ENCODE results near the gene SPDYC. TPM values are rescaled to one million over a fixed set of nuclear protein-coding genes. Genes with fewer than 3 reads are reported as not detected.

The SPDYC gene
- not detected for total RNA-seq

GRCh38 chr11:65170058-65170534, at the start of gene SPDYC:
SPDYC (plus strand) TSS chr11:65170233; CDS start chr11:65171358, 1,125 bp downstream.
- ATAC-seq: peak; percentile 30

GRCh38 chr11:65120831-65121230, 49.2 kb upstream of the SPDYC start:
- ATAC-seq: no peak

GRCh38 chr11:65121447-65121864, 48.6 kb upstream of the SPDYC start:
- ATAC-seq: peak; percentile 9

- ATAC-seq: peak; percentile 87
Observed at GRCh38 chr11:65121865-65122696, 48.0 kb upstream of the SPDYC start, which contains the start of the genes FAU and MRPL49. FAU (minus strand) TSS chr11:65122134; CDS start chr11:65121813, 321 bp downstream. MRPL49 (plus strand) TSS chr11:65122321; CDS start chr11:65122347, 26 bp downstream.

GRCh38 chr11:65124480-65125196, 45.4 kb upstream of the SPDYC start:
- no peak for ATAC-seq

- ATAC-seq: no peak
Observed at GRCh38 chr11:65125197-65126056, 44.6 kb upstream of the SPDYC start.

GRCh38 chr11:65126624-65127274, 43.3 kb upstream of the SPDYC start:
- ATAC-seq: no peak

- no peak for ATAC-seq
Observed at GRCh38 chr11:65127473-65128181, 42.4 kb upstream of the SPDYC start.

GRCh38 chr11:65128182-65129145, 41.6 kb upstream of the SPDYC start:
- ATAC-seq: no peak

GRCh38 chr11:65129649-65130441, 40.2 kb upstream of the SPDYC start:
- ATAC-seq: no peak

GRCh38 chr11:65130631-65131416, 39.2 kb upstream of the SPDYC start:
- no peak for ATAC-seq

- no peak for ATAC-seq
Observed at GRCh38 chr11:65131417-65131776, 38.6 kb upstream of the SPDYC start.

GRCh38 chr11:65131895-65132237, 38.2 kb upstream of the SPDYC start:
- no peak for ATAC-seq

GRCh38 chr11:65132238-65132987, 37.6 kb upstream of the SPDYC start:
- no peak for ATAC-seq

GRCh38 chr11:65132988-65133700, 36.9 kb upstream of the SPDYC start:
- peak; percentile 42 for ATAC-seq

GRCh38 chr11:65133724-65134123, 36.3 kb upstream of the SPDYC start:
- ATAC-seq: no peak
